ENCODE results near the gene EBP.

Gene EBP

GRCh38 chrX:48492293-48492910, 29.2 kb upstream of the EBP start:
- H3K27ac ChIP-seq: no peak overlapping the region
- TF ChIP-seq CTCF (IDR thresholded peaks at IDR 0.05) (no peak), ZFX (IDR thresholded peaks at IDR 0.05; ENCODE audit: borderline replicate concordance) (no peak)

GRCh38 chrX:48493890-48494364, 27.7 kb upstream of the EBP start:
- H3K27ac ChIP-seq: no peak overlapping the region
- TF ChIP-seq CTCF (IDR thresholded peaks at IDR 0.05) (peak; percentile 57), ZFX (IDR thresholded peaks at IDR 0.05; ENCODE audit: borderline replicate concordance) (no peak)

- TF ChIP-seq ZFX (IDR thresholded peaks at IDR 0.05; ENCODE audit: borderline replicate concordance) (no peak), CTCF (IDR thresholded peaks at IDR 0.05) (no peak)
- no peak overlapping the region for H3K27ac ChIP-seq
Measured at GRCh38 chrX:48496660-48497059, 24.9 kb upstream of the EBP start.

- no peak for TF ChIP-seq CTCF (IDR thresholded peaks at IDR 0.05)
- TF ChIP-seq ZFX (IDR thresholded peaks at IDR 0.05; ENCODE audit: borderline replicate concordance): no peak
- no peak overlapping the region for H3K27ac ChIP-seq
Measured at GRCh38 chrX:48497871-48498270, 23.7 kb upstream of the EBP start.

GRCh38 chrX:48498374-48498809, 23.2 kb upstream of the EBP start:
- no peak overlapping the region for H3K27ac ChIP-seq
- TF ChIP-seq CTCF (IDR thresholded peaks at IDR 0.05) (no peak), ZFX (IDR thresholded peaks at IDR 0.05; ENCODE audit: borderline replicate concordance) (no peak)

GRCh38 chrX:48504261-48504660, 17.3 kb upstream of the EBP start:
- TF ChIP-seq CTCF (IDR thresholded peaks at IDR 0.05): no peak
- TF ChIP-seq ZFX (IDR thresholded peaks at IDR 0.05; ENCODE audit: borderline replicate concordance): no peak
- H3K27ac ChIP-seq: no peak overlapping the region

- TF ChIP-seq CTCF (IDR thresholded peaks at IDR 0.05): no peak
- H3K27ac ChIP-seq: no peak overlapping the region
Measured at GRCh38 chrX:48505481-48505880, 16.1 kb upstream of the EBP start.
